Esophagus mucosa (tissue), 1 donor: Measurements from ENCODE around the gene IFI35. TPM values are rescaled to one million over a fixed set of nuclear protein-coding genes. Genes with fewer than 3 reads are reported as not detected.
"Not testable (repeated sequence)": the region's sequence is repeated elsewhere in the genome, so short reads cannot be mapped to it uniquely, and the experiment has no call there.

Source experiments
- ATAC-seq: fragments of 200-7000 bp; cut with Tn5 transposase; one replicate; pipeline ENCODE4 v1.9.1; 2020
- total RNA-seq: library from RNA; stranded (reverse); gene quantifications from one replicate; pipeline ENCODE4 v1.2.4, GENCODE V29; 2023
- donor health status: DM: yes; HTN: yes; CAD: no.

The IFI35 gene
- 7.7 TPM for total RNA-seq

GRCh38 chr17:43006639-43007551, at the start of gene IFI35:
Gene IFI35 (plus strand): TSS chr17:43006784. CDS start chr17:43006948, 164 bp downstream.
- peak; percentile 59 for ATAC-seq

DNA sequence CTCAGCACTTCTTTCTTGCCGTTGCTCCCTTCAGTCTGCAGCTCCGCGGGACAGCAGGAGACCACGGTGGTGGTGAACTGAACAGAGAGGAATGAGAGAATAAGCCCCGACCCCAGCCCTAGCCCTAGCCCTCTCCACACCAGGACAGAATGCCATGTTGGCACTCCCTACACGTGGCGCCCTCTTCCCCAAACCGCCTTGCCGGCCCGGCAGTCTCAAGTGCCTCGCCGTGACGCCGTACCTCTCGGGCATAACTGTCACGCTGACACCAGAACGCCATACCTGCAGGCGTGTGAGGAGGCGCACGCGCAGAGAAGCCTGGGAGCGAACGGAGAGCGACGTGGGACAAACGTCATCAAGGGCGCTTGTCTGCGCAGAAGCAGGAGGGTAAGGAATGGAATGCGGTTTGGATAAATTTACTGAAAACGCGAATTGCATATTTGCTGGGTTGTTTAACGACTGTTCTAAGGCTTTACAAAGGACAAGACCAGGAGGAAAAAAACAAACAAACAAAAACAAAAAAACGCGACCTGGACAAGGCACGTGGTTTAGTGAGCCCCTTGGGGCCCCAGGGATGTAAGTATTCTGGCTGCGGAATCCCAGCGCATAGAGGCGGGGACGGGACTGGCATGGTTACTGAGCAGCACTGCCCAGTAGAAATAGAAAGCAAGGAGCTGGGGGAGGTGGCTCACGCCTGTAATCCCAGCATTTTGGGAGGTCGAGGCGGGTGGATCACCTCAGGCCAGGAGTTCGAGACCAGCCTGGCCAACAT, 42.2 kb upstream of the IFI35 start, which contains the start of gene AARSD1:
AARSD1 (minus strand) TSS at position 294 of the 772 bp plus-strand sequence; CDS start at position 280, 14 bp downstream.
- peak; percentile 94 for ATAC-seq

GRCh38 chr17:42967925-42968324, 38.7 kb upstream of the IFI35 start:
- no peak for ATAC-seq

DNA sequence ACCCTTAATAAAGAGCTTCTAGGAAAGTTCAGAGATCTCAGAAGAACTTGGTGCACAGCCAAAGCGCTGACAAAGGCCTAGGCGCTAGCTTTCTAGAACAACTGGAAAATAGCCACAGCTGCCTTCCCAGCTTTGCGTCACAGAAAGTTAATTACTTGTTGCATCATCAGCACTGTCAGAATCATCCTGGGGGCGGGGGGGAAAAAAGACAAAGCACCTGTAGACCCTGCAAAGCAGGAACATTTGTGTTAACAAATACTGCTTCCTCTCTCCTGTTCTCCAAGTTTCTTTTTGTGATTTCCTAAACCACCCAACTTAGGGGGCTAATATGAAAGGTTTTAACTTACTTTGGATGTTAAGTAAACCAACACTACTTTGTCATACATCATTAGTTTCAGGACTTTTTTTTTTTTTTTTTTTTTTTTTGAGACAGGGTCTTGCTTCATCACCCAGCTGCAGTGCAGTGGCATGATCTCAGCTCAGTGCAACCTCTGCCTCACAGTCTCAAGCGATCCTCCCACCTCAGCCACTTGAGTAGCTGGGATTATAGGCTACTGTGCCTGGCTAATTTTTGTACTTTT, 37.5 kb upstream of the IFI35 start:
- ATAC-seq = no peak

DNA sequence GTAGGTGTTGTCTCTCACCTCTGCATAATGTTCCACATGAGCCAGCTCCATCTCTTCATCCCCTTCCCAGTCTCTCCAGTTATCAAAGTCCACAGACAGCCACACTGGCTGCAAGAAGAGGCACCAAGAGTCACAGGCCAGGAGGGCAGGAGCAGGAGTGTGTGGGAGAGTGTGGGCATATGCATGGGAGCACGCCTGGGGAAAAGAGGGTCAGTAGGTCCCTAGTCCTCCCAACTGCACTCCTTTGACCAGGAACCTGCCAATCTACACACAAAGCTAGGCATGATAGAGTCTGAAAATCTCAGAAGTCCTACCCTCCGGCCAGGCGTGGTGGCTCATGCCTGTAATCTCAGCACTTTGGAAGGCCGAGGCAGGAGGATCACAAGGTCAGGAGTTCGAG, 35.0 kb upstream of the IFI35 start:
- ATAC-seq = peak; percentile 39

DNA sequence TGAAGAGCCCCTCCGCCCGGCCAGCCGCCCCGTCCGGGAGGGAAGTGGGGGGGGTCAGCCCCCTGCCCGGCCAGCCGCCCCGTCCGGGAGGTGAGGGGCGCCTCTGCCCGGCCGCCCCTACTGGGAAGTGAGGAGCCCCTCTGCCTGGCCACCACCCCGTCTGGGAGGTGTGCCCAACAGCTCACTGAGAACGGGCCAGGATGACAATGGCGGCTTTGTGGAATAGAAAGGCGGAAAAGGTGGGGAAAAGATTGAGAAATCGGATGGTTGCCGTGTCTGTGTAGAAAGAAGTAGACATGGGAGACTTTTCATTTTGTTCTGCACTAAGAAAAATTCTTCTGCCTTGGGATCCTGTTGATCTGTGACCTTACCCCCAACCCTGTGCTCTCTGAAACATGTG, 33.3 kb upstream of the IFI35 start:
- ATAC-seq = not testable (repeated sequence)

- no peak for ATAC-seq
Measured at GRCh38 chr17:42975265-42975664, 31.3 kb upstream of the IFI35 start.

DNA sequence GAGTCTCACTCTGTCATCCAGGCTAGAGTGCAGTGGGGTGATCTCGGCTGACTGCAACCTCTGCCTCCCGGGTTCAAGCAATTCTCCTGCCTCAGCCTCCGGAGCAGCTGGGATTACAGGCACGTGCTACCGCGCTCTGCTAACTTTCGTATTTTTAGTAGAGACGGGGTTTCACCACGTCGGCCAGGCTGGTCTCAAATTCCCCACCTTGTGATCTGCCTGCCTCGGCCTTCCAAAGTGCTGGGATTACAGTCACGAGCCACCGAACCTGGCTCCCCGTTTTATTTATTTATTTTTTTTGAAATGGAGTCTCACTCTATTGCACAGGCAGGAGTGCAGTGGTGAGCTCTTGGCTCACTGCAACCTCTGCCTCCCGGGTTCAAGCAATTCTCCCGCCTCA, 30.9 kb upstream of the IFI35 start:
- not testable (repeated sequence) for ATAC-seq

DNA sequence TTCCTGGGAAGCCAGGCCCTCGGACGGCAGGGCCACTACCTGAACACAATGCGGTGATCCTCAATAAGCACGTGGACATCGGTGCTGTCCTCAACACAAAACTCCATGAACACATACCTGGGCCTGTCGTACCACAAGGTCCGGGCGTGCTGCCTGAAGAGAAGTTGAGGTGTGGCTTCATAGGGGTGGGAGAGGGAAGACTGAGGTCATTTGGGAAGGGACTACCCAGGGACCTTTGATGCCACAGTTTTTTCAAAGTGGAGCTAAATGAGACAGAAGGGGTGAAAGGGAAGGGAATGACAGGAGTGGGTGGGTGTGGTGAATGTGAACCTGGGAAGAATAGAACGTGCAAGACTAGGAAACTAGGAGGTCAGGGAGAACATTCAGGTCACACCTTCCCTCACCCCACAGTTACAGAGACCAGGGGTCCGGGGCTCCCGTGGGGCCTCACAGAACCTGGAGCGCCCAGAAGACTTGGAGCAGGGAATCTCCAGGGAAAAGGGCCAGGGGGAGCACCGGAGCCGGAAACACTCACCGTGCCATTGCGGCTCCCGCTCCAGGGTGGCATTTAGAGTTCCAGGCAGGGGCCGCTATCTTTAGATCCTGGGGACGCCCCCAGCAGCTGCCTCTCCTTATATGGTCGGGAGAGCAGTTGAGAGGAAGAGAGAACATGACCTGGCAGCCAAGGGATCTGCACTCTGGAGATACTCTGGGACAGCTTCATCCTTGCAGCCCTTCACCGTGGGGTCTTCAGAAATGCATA, 26.9 kb upstream of the IFI35 start, which contains the start of gene PTGES3L:
PTGES3L (minus strand) TSS at position 570 of the 763 bp plus-strand sequence; CDS start at position 543, 27 bp downstream.
- peak; percentile 26 for ATAC-seq

DNA sequence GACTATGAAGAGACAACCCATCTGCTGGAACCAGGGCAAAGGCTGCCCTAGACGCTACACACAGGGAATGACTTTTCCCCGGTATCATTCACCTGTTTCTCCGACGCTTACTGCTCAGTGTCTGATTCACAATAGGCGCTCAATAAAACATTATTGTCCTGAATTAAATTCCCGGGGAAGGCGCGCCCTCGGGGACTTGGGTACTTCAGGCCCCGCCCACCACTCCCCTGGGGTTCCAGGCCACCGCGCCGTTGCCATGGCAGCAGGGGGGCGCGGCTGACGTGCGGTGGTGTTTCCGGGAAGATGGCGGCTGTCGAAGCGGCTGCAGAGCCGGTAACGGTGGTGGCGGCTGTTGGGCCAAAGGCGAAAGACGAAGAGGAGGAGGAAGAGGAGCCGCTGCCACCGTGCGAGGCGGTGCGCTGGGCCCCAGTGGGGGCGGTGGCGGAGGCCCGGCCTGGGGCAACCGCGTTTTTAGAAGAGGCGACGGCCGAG, 26.3 kb upstream of the IFI35 start, which contains the start of gene RUNDC1:
RUNDC1 (plus strand) TSS at position 292 of the 492 bp plus-strand sequence; CDS start at position 304, 12 bp downstream.
- peak; percentile 89 for ATAC-seq

DNA sequence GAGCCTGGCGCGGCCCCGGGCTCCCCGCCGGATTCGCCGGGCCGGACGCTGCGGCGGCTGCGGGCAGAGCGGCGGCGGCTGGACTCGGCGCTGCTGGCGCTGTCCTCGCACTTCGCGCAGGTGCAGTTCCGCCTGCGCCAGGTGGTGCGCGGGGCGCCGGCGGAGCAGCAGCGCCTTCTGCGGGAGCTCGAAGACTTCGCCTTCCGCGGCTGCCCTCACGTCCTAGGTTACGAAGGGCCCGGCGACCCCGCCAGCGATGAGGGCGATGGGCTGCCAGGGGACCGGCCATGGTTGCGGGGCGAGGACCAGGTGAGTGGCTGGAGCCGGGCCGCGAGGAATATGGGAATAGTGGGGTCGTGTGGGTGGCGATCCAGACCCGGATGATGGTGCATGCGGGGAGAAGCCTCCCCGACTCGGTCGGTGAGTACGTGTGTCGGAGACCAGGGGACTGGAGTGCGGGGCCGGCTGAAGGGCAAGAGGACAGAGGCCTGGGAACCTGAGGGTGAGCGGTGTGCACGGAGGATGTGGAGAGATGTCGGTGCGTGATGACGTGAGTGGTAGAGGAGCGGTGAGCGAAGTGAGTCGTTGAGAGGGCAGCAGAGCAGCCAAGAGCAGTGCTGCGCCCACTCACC, 25.7 kb upstream of the IFI35 start:
- ATAC-seq = peak; percentile 79

GRCh38 chr17:42982266-42982665, 24.3 kb upstream of the IFI35 start:
- no peak for ATAC-seq

GRCh38 chr17:42985225-42985624, 21.4 kb upstream of the IFI35 start:
- ATAC-seq = no peak

- ATAC-seq = no peak
Measured at GRCh38 chr17:42989141-42989540, 17.4 kb upstream of the IFI35 start.

DNA sequence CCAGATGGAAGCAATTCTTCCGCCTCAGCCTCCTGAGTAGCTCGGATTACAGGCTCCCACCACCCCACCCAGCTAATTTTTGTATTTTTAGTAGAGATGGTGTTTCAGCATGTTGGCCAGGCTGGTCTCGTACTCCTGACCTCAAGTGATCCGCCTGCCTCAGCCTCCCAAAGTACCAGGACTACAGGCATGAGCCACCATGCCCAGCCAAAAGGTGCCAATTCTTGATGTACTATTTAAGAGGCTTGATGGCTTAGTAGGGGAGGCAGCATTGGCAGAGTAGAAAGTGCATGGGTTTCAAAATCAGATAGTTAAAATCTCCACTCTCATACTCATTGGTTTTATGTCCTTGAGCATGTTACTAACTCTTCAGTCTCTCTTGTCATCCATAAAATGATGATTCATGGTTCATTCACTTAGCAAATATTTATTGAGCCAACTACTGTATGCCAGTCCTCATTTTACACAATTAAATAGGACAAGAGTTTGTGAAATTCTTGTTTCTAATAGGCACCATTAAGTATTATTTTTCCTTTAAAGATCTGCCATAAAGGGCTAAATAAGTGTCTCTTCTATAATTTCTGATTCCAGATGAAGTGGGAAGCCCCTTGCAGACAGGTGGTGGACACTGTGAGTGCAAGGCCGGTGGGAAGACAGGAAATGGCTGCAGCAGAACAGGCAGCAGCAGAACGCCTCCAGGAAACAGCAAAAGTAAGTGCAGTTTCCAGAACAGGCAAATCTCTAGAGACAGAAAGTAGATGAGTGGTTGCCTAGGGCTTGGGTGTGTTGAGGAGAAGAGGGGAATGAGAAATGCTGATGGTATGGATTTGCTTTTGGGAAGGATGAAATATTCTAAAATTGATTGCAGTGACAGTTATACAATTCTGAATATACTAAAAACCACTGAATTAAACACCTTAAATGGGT, 16.6 kb upstream of the IFI35 start:
- peak; percentile 57 for ATAC-seq

- no peak for ATAC-seq
Measured at GRCh38 chr17:42991471-42991870, 15.1 kb upstream of the IFI35 start.

- no peak for ATAC-seq
Measured at GRCh38 chr17:42992872-42993271, 13.7 kb upstream of the IFI35 start.

GRCh38 chr17:42993913-42994312, 12.7 kb upstream of the IFI35 start:
- not testable (repeated sequence) for ATAC-seq

- peak; percentile 2 for ATAC-seq
Measured at GRCh38 chr17:42997390-42997983, 9.1 kb upstream of the IFI35 start.
